Psoas muscle (tissue), 8 donors: ENCODE measurements around the gene CD4. TPM values are rescaled to one million over a fixed set of nuclear protein-coding genes. Genes with fewer than 3 reads are reported as not detected.

ENCODE experiments used
- ATAC-seq, 4 donors: fragments of 200-7000 bp; cut with Tn5 transposase; one replicate each; pipeline ENCODE4 v1.9.1; 2020; ENCODE audit warnings: moderate library complexity in 3 of 4, mild to moderate bottlenecking in 2 of 4
- DNase-seq, 2 donors: peaks; one replicate each; pipeline ENCODE4 v3.0.0-alpha.2; 2020
- H3K27ac ChIP-seq: fragments of 200-600 bp; one replicate; pipeline ENCODE4 v1.8.0; 2022
- H3K27me3 ChIP-seq, 3 donors: fragments of 200-600 bp in 1 of 3; one replicate each; pipeline versions ENCODE4 v1.6.1 to v1.8.0; 2013 to 2022; ENCODE audit warnings: low read length in 2 of 3, mild to moderate bottlenecking in 2 of 3, moderate library complexity in 1 of 3; ENCODE audit not compliant: insufficient read depth in 3 of 3
- H3K36me3 ChIP-seq, 2 donors: fragments of 200-600 bp in 1 of 2; one replicate each; pipeline versions ENCODE4 v1.6.1 to v1.8.0; 2013 to 2022; ENCODE audit warnings: low read depth in 1 of 2, mild to moderate bottlenecking in 1 of 2, moderate library complexity in 1 of 2; ENCODE audit not compliant: insufficient read depth in 1 of 2
- H3K4me1 ChIP-seq: fragments of 200-600 bp; one replicate; pipeline ENCODE4 v1.8.0; 2022
- H3K4me3 ChIP-seq: fragments of 200-600 bp; one replicate; pipeline ENCODE4 v1.8.0; 2022; ENCODE audit warnings: mild to moderate bottlenecking
- H3K9me3 ChIP-seq: fragments of 200-600 bp; one replicate; pipeline ENCODE4 v1.8.0; 2022
- CTCF ChIP-seq: fragments of 200-600 bp; IDR thresholded peaks from one replicate; pipeline ENCODE4 v1.8.0; 2022; ENCODE audit warnings: antibody characterized with exemption
- WGBS, 3 donors: extraction: QIAGEN DNeasy Blood & Tissue Kit; methylation state at CpG; one replicate each; pipeline versions ENCODE4 v1.1.6 to v1.1.7; 2013; 5-methylcytosine and 5-hydroxymethylcytosine counted together
- intact Hi-C, 2 donors: fragments of 100-400 bp; cut with DNase I; formaldehyde crosslinking; loops; one replicate each; pipeline versions ENCODE4 v1.11.0 to v1.14.2; 2022
- polyA plus RNA-seq, 3 donors: library from polyadenylated mRNA; stranded (reverse); fragments of 200-250 nt; gene quantifications; one replicate each; pipeline ENCODE4 v1.2.3, GENCODE V29; 2013
- total RNA-seq, 4 donors: library from RNA; stranded (reverse); fragmentation: NEBNext Ultra II Directional in 2 of 4; extraction: Animal tissue kit (Norgen Biotek cat#: 25700) in 2 of 4; gene quantifications; one replicate each; pipeline versions ENCODE4 v1.2.1 to v1.2.4, GENCODE V29; 2021 to 2023
- donor health status: healthy with polysubstance abuse.
- donor health status: DM: no; HTN: no; CAD: no; lungs with moderate emphysema.
- donor health status: Bipolar disorder and iron deficiency.
- donor health status: healthy.
- donor health status: DM: yes; HTN: yes; CAD: no.
- donor health status: DM: no; HTN: no; CAD: no.
- donor health status: DM: no; HTN: no; CAD: no.
- donor health status: DM: yes; HTN: yes; CAD: no.

The CD4 gene
- total and polyA plus RNA-seq, 7 donors: 0.47 to 4.9 (median 2.3) TPM

GRCh38 chr12:6839482-6840201 is 50.3 kb downstream of the CD4 start:
- 74 to 79% (median 77%) methylated on average over 10 of the region's 10 CpGs for WGBS, 3 donors
- Histone ChIP-seq H3K4me3 (no peak overlapping the region), H3K36me3 (no peaks in the 10 kb centered on the region), H3K9me3 (no peaks in the 10 kb centered on the region), H3K27me3 (no peaks in the 10 kb centered on the region), H3K4me1 (no peaks in the 10 kb centered on the region), H3K27ac (no peak overlapping the region)
- no peak for TF ChIP-seq CTCF
- no peak for ATAC-seq
- intact Hi-C loops: no loop called here
- DNase-seq: peak in 1 of 2 donors; percentile 44

GRCh38 chr12:6840330-6840729 is 51.0 kb downstream of the CD4 start:
- H3K27me3 ChIP-seq: no peaks in the 10 kb centered on the region
- TF ChIP-seq CTCF: no peak
- 59 to 75% (median 65%) methylated on average over 1 of the region's 1 CpG for WGBS, 3 donors
- intact Hi-C loops: no loop called here
- H3K4me1 ChIP-seq: no peaks in the 10 kb centered on the region
- no peaks in the 10 kb centered on the region for H3K9me3 ChIP-seq
- H3K36me3 ChIP-seq: no peaks in the 10 kb centered on the region
- no peak for ATAC-seq
- peak in 1 of 2 donors; percentile 33 for DNase-seq
- no peak overlapping the region for H3K4me3 ChIP-seq
- no peak overlapping the region for H3K27ac ChIP-seq

- WGBS, 3 donors: 40 to 47% (median 46%) methylated on average over 22 to 24 of the region's 24 CpGs
- Histone ChIP-seq H3K36me3 (no peaks in the 10 kb centered on the region), H3K9me3 (no peaks in the 10 kb centered on the region), H3K4me3 (no peak within 1 kb of the TSS), H3K27ac (no peak within 1 kb of the TSS), H3K27me3 (no peaks in the 10 kb centered on the region), H3K4me1 (no peaks in the 10 kb centered on the region)
- DNase-seq (peak in 1 of 2 donors; percentile 32), ATAC-seq (peak in 2 of 4 donors; percentile 32 to 37)
- intact Hi-C loops: no loop called here
- TF ChIP-seq CTCF: no peak
These were observed 51.6 kb downstream of the CD4 start, which contains the start of gene GNB3 for GRCh38 chr12:6840761-6841515. GNB3 (plus strand) TSS chr12:6840925; CDS start chr12:6841288, 363 bp downstream.

GRCh38 chr12:6842075-6842474 is 52.7 kb downstream of the CD4 start:
- Histone ChIP-seq H3K27me3 (no peaks in the 10 kb centered on the region), H3K9me3 (no peaks in the 10 kb centered on the region), H3K27ac (no peak overlapping the region), H3K36me3 (no peaks in the 10 kb centered on the region), H3K4me1 (no peaks in the 10 kb centered on the region), H3K4me3 (no peak overlapping the region)
- ATAC-seq (no peak), DNase-seq (peak in 1 of 2 donors; percentile 12)
- 94 to 98% (median 95%) methylated on average over 4 of the region's 4 CpGs for whole genome bisulfite sequencing, 3 donors
- intact Hi-C loops: no loop called here
- no peak for TF ChIP-seq CTCF
